HepG2 (cell line): ENCODE results near the gene JAK2. TPM values are rescaled to one million over a fixed set of nuclear protein-coding genes. Genes with fewer than 3 reads are reported as not detected.
"Not testable (repeated sequence)": the region's sequence is repeated elsewhere in the genome, so short reads cannot be mapped to it uniquely, and the experiment has no call there.

Source experiments
- ATAC-seq: fragments of 200-7000 bp; cut with Tn5 transposase; 3 replicates; pipeline ENCODE4 v1.9.1; 2020; ENCODE audit warnings: mild to moderate bottlenecking, moderate library complexity
- BruUV-seq: library from RNA; stranded (reverse); fragments of 400-500 nt; replicated peaks from 2 replicates; lab custom pipeline; 2021; lab: Mats Ljungman, UMichigan
- CTCF ChIA-PET: fragments of 300-600 bp; formaldehyde crosslinking; extraction: SDS; loops from one replicate; lab custom pipeline; 2021; ENCODE audit warnings: low total read pairs, inconsistent platforms, low intra/inter-chr PET ratio; lab: Yijun Ruan, JAX
- POLR2A ChIA-PET: fragments of 350-600 bp; sonication (Branson Sonifier 250); formaldehyde crosslinking; loops from one replicate; lab custom pipeline; 2020; ENCODE audit warnings: antibody characterized with exemption, inconsistent platforms; lab: Yijun Ruan, JAX
- DNase-seq: peaks from one replicate; pipeline ENCODE4 v3.0.0-alpha.2; 2015; ENCODE audit warnings: low spot score
- FAIRE-seq: peaks from 3 replicates; lab custom pipeline; 2011; peaks lifted over from hg19 to GRCh38; lab: Jason Lieb, UNC
- H2AFZ ChIP-seq: one replicate; pipeline ENCODE4 v1.6.1; 2011; ENCODE audit warnings: low read length, inconsistent platforms
- H3K27ac ChIP-seq: fragments of 300-600 bp; 3 replicates; pipeline ENCODE4 v1.8.0; 2011; ENCODE audit warnings: mixed run types, mild to moderate bottlenecking, mixed read lengths, low read length, inconsistent platforms; ENCODE audit not compliant: insufficient read depth; ENCODE audit errors: extremely low read length
- H3K27me3 ChIP-seq, 2 experiments: fragments of 200-600 bp in 1 of 2; 2 replicates in 1 of 2; 3 replicates in 1 of 2; pipeline versions ENCODE4 v1.6.0 to v1.8.0; 2011; ENCODE audit warnings: low read length in 2 of 2, mild to moderate bottlenecking in 2 of 2, moderate library complexity in 2 of 2, inconsistent platforms in 1 of 2; ENCODE audit not compliant: insufficient read depth in 2 of 2, control insufficient read depth in 1 of 2
- H3K36me3 ChIP-seq, 2 experiments: fragments of 200-600 bp in 1 of 2; replicated peaks in 1 of 2; 2 replicates in 1 of 2; 3 replicates in 1 of 2; pipeline versions ENCODE4 v1.5.1 to v1.8.0; 2011; ENCODE audit warnings: low read length in 2 of 2, inconsistent platforms in 1 of 2; ENCODE audit not compliant: insufficient read depth in 2 of 2, control insufficient read depth in 1 of 2
- H3K4me1 ChIP-seq: 2 replicates; pipeline ENCODE4 v1.5.1; 2012; ENCODE audit warnings: low read length, inconsistent platforms; ENCODE audit not compliant: insufficient read depth
- H3K4me2 ChIP-seq: 2 replicates; pipeline ENCODE4 v1.6.0; 2011; ENCODE audit warnings: low read depth, low read length, inconsistent platforms
- H3K4me3 ChIP-seq, 3 experiments: fragments of 200-600 bp in 1 of 3; sonication (generic), shearing (Covaris generic) in 1 of 3; replicated peaks in 1 of 3; 2 replicates each; pipeline ENCODE4 v1.5.1; 2011 to 2016; ENCODE audit warnings: low read length in 3 of 3, inconsistent platforms in 2 of 3, low read depth in 2 of 3, mild to moderate bottlenecking in 2 of 3, control low read depth in 1 of 3, mixed read lengths in 1 of 3; ENCODE audit not compliant: insufficient read depth in 1 of 3
- H3K79me2 ChIP-seq: one replicate; pipeline ENCODE4 v1.6.1; 2011; ENCODE audit warnings: low read length, inconsistent platforms; ENCODE audit not compliant: insufficient read depth
- H3K9ac ChIP-seq: 2 replicates; pipeline ENCODE4 v1.6.0; 2011; ENCODE audit warnings: mild to moderate bottlenecking, low read depth, low read length, inconsistent platforms; ENCODE audit not compliant: insufficient read depth
- H3K9me3 ChIP-seq: 2 replicates; pipeline ENCODE4 v1.5.1; 2012; ENCODE audit warnings: mild to moderate bottlenecking, low read length
- H4K20me1 ChIP-seq: 2 replicates; pipeline ENCODE4 v1.6.0; 2011; ENCODE audit warnings: inconsistent platforms, mild to moderate bottlenecking, low read length, moderate library complexity; ENCODE audit not compliant: insufficient read depth
- ATF4 ChIP-seq, 2 experiments: fragments of 450-650 bp in 1 of 2; sonication (generic) in 1 of 2; formaldehyde crosslinking; IDR thresholded peaks; 2 replicates each; pipeline versions ENCODE4 v1.5.0 to v1.8.0; 2020 to 2022; ENCODE audit warnings: mild to moderate bottlenecking in 1 of 2, missing genetic modification reagents in 1 of 2
- SKI ChIP-seq: fragments of 450-650 bp; IDR thresholded peaks from one replicate; pipeline ENCODE4 v1.6.1; 2018; ENCODE audit warnings: mild to moderate bottlenecking; ENCODE audit not compliant: partially characterized antibody
- ZNF138 ChIP-seq: sonication (generic); formaldehyde crosslinking; IDR thresholded peaks from 2 replicates; pipeline ENCODE4 v1.5.0; 2020; ENCODE audit warnings: mild to moderate bottlenecking, low read depth, missing genetic modification reagents
- WGBS: methylation state at CpG from one replicate; pipeline ENCODE4 v1.1.6; 2017; ENCODE audit warnings: low lambda C conversion rate; 5-methylcytosine and 5-hydroxymethylcytosine counted together
- in situ Hi-C: cut with HindIII; loops from 2 replicates; pipeline ENCODE4 v1.10.0; 2017; ENCODE audit warnings: low pct_unique_long_range_greater_than_20kb; ENCODE audit not compliant: extremely low pct_ligation_motif_present
- intact Hi-C: fragments of 100-400 bp; cut with micrococcal nuclease; formaldehyde crosslinking; loops from one replicate; pipeline ENCODE4 v1.10.0; 2022; ENCODE audit not compliant: unreplicated experiment
- polyA plus RNA-seq, 8 experiments: library from polyadenylated mRNA; depleted of rRNA in 3 of 8; stranded (reverse) in 7 of 8; unstranded in 1 of 8; fragments of >200 nt; fragmentation: Illumina TruSeq in 4 of 8; extraction: Trizol in 4 of 8; gene quantifications; 2 replicates each; pipeline versions ENCODE4 v1.2.1 to v1.2.3, GENCODE V29; 2011 to 2016; ENCODE audit warnings: low read depth in 4 of 8, missing spikeins in 1 of 8, mixed read lengths in 1 of 8; ENCODE audit not compliant: insufficient read depth in 1 of 8
- total RNA-seq, 5 experiments: library from RNA; depleted of rRNA; stranded (reverse); fragments of >200 nt; fragmentation: Illumina TruSeq; extraction: Trizol; gene quantifications; 2 replicates each; pipeline ENCODE4 v1.2.3, GENCODE V29; 2016; ENCODE audit warnings: low read depth in 1 of 5

JAK2 gene
- total and polyA plus RNA-seq, 2 of the 13 experiments (the other 11 are each of a cell fraction or from before 2014, with no cell fraction given) = 1.1 to 4.1 TPM

- no peak for TF ChIP-seq ATF4 (CRISPR knock-in tag; IDR thresholded peaks at IDR 0.05)
- no peak for TF ChIP-seq SKI
- no peak for TF ChIP-seq ZNF138 (CRISPR knock-in tag)
- TF ChIP-seq, all 625 proteins: peak for 0
These were observed 114.4 kb downstream of the JAK2 start (continued) for GRCh38 chr9:5099466-5099865.

GRCh38 chr9:5101127-5101526 is 116.1 kb downstream of the JAK2 start:
- H3K9ac ChIP-seq, FAIRE-seq, H3K36me3 ChIP-seq, POLR2A ChIA-PET, H3K79me2 ChIP-seq, H3K9me3 ChIP-seq, H3K4me3 ChIP-seq, H2AFZ ChIP-seq, H4K20me1 ChIP-seq, H3K4me2 ChIP-seq, BruUV-seq, DNase-seq, H3K27ac ChIP-seq, in situ Hi-C loops, intact Hi-C loops, H3K27me3 ChIP-seq, H3K4me1 ChIP-seq, ATAC-seq, CTCF ChIA-PET: not testable (repeated sequence)
- WGBS = 100% methylated on average over 4 of the region's 7 CpGs

GRCh38 chr9:5106517-5106916 is 121.4 kb downstream of the JAK2 start:
- POLR2A ChIA-PET, H3K27me3 ChIP-seq, H3K27ac ChIP-seq, H3K9ac ChIP-seq, CTCF ChIA-PET, BruUV-seq, H3K79me2 ChIP-seq, H3K4me3 ChIP-seq, H2AFZ ChIP-seq, DNase-seq, H3K4me2 ChIP-seq, H4K20me1 ChIP-seq, ATAC-seq, H3K4me1 ChIP-seq, H3K9me3 ChIP-seq, H3K36me3 ChIP-seq, intact Hi-C loops, in situ Hi-C loops, FAIRE-seq: not testable (repeated sequence)
- 94% methylated on average over 2 of the region's 2 CpGs for WGBS
